Esophagus (tissue), 2 donors: ENCODE data around the gene NLGN2. TPM values are rescaled to one million over a fixed set of nuclear protein-coding genes. Genes with fewer than 3 reads are reported as not detected.

Source experiments
- H3K27ac ChIP-seq, 2 donors: one replicate each; pipeline ENCODE4 v1.5.1; 2013; ENCODE audit warnings: low read depth in 2 of 2, mild to moderate bottlenecking in 2 of 2, inconsistent platforms in 1 of 2, low read length in 1 of 2, moderate library complexity in 1 of 2
- H3K27me3 ChIP-seq, 2 donors: one replicate each; pipeline ENCODE4 v1.6.1; 2013; ENCODE audit warnings: low read length in 2 of 2, control low read depth in 1 of 2, mild to moderate bottlenecking in 1 of 2; ENCODE audit not compliant: insufficient read depth in 2 of 2, control insufficient read depth in 1 of 2
- H3K36me3 ChIP-seq, 2 donors: one replicate each; pipeline ENCODE4 v1.6.1; 2013; ENCODE audit warnings: low read length in 1 of 2; ENCODE audit not compliant: control insufficient read depth in 2 of 2, insufficient read depth in 2 of 2
- H3K4me1 ChIP-seq, 2 donors: one replicate each; pipeline ENCODE4 v1.6.1; 2013; ENCODE audit warnings: low read length in 1 of 2; ENCODE audit not compliant: control insufficient read depth in 2 of 2, insufficient read depth in 2 of 2
- H3K4me3 ChIP-seq, 2 donors: one replicate each; pipeline ENCODE4 v1.5.1; 2013; ENCODE audit warnings: low read length in 2 of 2, mild to moderate bottlenecking in 2 of 2, low read depth in 1 of 2, moderate library complexity in 1 of 2
- H3K9me3 ChIP-seq, 2 donors: one replicate each; pipeline ENCODE4 v1.6.1; 2013; ENCODE audit warnings: mild to moderate bottlenecking in 2 of 2, low read depth in 1 of 2, low read length in 1 of 2, moderate library complexity in 1 of 2; ENCODE audit not compliant: control insufficient read depth in 2 of 2, insufficient read depth in 1 of 2
- WGBS, 2 donors: extraction: QIAGEN DNeasy Blood & Tissue Kit; methylation state at CpG; one replicate each; pipeline ENCODE4 v1.1.7; 2013; 5-methylcytosine and 5-hydroxymethylcytosine counted together
- polyA plus RNA-seq, 2 donors: library from polyadenylated mRNA; stranded (reverse); fragments of 200-250 nt; gene quantifications; one replicate each; pipeline ENCODE4 v1.2.3, GENCODE V29; 2013
- donor health status: healthy with polysubstance abuse.
- donor health status: Bipolar disorder and iron deficiency.

The NLGN2 gene
- polyA plus RNA-seq, 2 donors: 4.2 to 5.5 TPM

GRCh38 chr17:7379134-7379533, 28.5 kb upstream of the NLGN2 start:
- no peaks in the 10 kb centered on the region for H3K27me3 ChIP-seq
- H3K4me3 ChIP-seq: no peak overlapping the region

GRCh38 chr17:7380321-7380720, 27.3 kb upstream of the NLGN2 start:
- WGBS, 2 donors: 26 to 27% methylated on average over 7 of the region's 7 CpGs
- no peaks in the 10 kb centered on the region for H3K9me3 ChIP-seq
- peak overlapping the region; percentile 26 to 85 for H3K27ac ChIP-seq
- peaks cover 5 to 23% of the 10 kb centered on the region in 2 donors for H3K4me1 ChIP-seq
- H3K4me3 ChIP-seq: peak overlapping the region; percentile 60 to 69
- peaks cover 0 to 13% of the 10 kb centered on the region in 2 donors for H3K36me3 ChIP-seq
- no peaks in the 10 kb centered on the region for H3K27me3 ChIP-seq

More at GRCh38 chr17:7379134-7379533, 28.5 kb upstream of the NLGN2 start:
- H3K9me3 ChIP-seq: no peaks in the 10 kb centered on the region
- H3K27ac ChIP-seq: no peak overlapping the region
- peaks cover 5 to 20% of the 10 kb centered on the region in 2 donors for H3K4me1 ChIP-seq
- peaks cover 0 to 9% of the 10 kb centered on the region in 2 donors for H3K36me3 ChIP-seq
- WGBS, 2 donors: 98% methylated on average over 3 of the region's 3 CpGs

- 3 to 5% methylated on average over 33 to 52 of the region's 52 CpGs for WGBS, 2 donors
- peaks cover 0 to 17% of the 10 kb centered on the region in 2 donors for H3K36me3 ChIP-seq
- H3K9me3 ChIP-seq: no peaks in the 10 kb centered on the region
- H3K27ac ChIP-seq: peak within 1 kb of the TSS; percentile 80 to 85
- no peaks in the 10 kb centered on the region for H3K27me3 ChIP-seq
- peak within 1 kb of the TSS; percentile 60 to 69 for H3K4me3 ChIP-seq
- peaks cover 5 to 23% of the 10 kb centered on the region in 2 donors for H3K4me1 ChIP-seq
Measured at GRCh38 chr17:7380855-7381683, 26.6 kb upstream of the NLGN2 start, which contains the start of gene TNK1. TSS of gene TNK1 (plus strand) at chr17:7381089. CDS start at chr17:7382927, 1,838 bp downstream.

GRCh38 chr17:7382901-7383300, 24.7 kb upstream of the NLGN2 start:
- WGBS, 2 donors: 90 to 91% methylated on average over 10 of the region's 10 CpGs
- Histone ChIP-seq H3K27me3 (no peaks in the 10 kb centered on the region), H3K36me3 (peaks cover 2 to 24% of the 10 kb centered on the region in 2 donors), H3K27ac (no peak overlapping the region), H3K9me3 (no peaks in the 10 kb centered on the region), H3K4me1 (peaks cover 5 to 23% of the 10 kb centered on the region in 2 donors), H3K4me3 (peak overlapping the region in 1 of 2 donors; percentile 3)

GRCh38 chr17:7383371-7383741, 24.3 kb upstream of the NLGN2 start:
- Histone ChIP-seq H3K9me3 (no peaks in the 10 kb centered on the region), H3K4me3 (no peak overlapping the region), H3K27ac (no peak overlapping the region), H3K4me1 (peaks cover 5 to 23% of the 10 kb centered on the region in 2 donors), H3K36me3 (peaks cover 2 to 28% of the 10 kb centered on the region in 2 donors), H3K27me3 (no peaks in the 10 kb centered on the region)
- WGBS, 2 donors: 86 to 88% methylated on average over 11 of the region's 11 CpGs

GRCh38 chr17:7383742-7384488, 23.7 kb upstream of the NLGN2 start:
- no peaks in the 10 kb centered on the region for H3K9me3 ChIP-seq
- peaks cover 5 to 23% of the 10 kb centered on the region in 2 donors for H3K4me1 ChIP-seq
- H3K27me3 ChIP-seq: no peaks in the 10 kb centered on the region
- WGBS, 2 donors: 28 to 42% methylated on average over 64 to 65 of the region's 65 CpGs
- peak overlapping the region; percentile 1 to 29 for H3K4me3 ChIP-seq
- H3K27ac ChIP-seq: peak overlapping the region; percentile 37 to 53
- H3K36me3 ChIP-seq: peaks cover 5 to 34% of the 10 kb centered on the region in 2 donors

- no peaks in the 10 kb centered on the region for H3K9me3 ChIP-seq
- H3K4me3 ChIP-seq: peak overlapping the region in 1 of 2 donors; percentile 29
- peaks cover 7 to 39% of the 10 kb centered on the region in 2 donors for H3K36me3 ChIP-seq
- 66 to 70% methylated on average over 23 of the region's 23 CpGs for whole genome bisulfite sequencing, 2 donors
- no peaks in the 10 kb centered on the region for H3K27me3 ChIP-seq
- H3K4me1 ChIP-seq: peaks cover 5 to 23% of the 10 kb centered on the region in 2 donors
- peak overlapping the region in 1 of 2 donors; percentile 53 for H3K27ac ChIP-seq
Measured at GRCh38 chr17:7384489-7385081, 23.1 kb upstream of the NLGN2 start.

- Histone ChIP-seq H3K4me1 (peaks cover 6 to 14% of the 10 kb centered on the region in 2 donors), H3K9me3 (no peaks in the 10 kb centered on the region), H3K27ac (no peak overlapping the region), H3K36me3 (peaks cover 20 to 46% of the 10 kb centered on the region in 2 donors), H3K27me3 (no peaks in the 10 kb centered on the region), H3K4me3 (no peak overlapping the region)
- 89 to 93% methylated on average over 9 to 10 of the region's 10 CpGs for WGBS, 2 donors
Measured at GRCh38 chr17:7388856-7389255, 18.8 kb upstream of the NLGN2 start.
